ENCODE measurements around the gene MEIOB. TPM values are rescaled to one million over a fixed set of nuclear protein-coding genes. Genes with fewer than 3 reads are reported as not detected.
"Not testable (repeated sequence)": the region's sequence is repeated elsewhere in the genome, so short reads cannot be mapped to it uniquely, and the experiment has no call there.

Gene MEIOB
- total RNA-seq, 1 donor from 2014 or later = not detected

GRCh38 chr16:1877804-1878203 is 5.8 kb upstream of the MEIOB start:
- DNase-seq (ENCODE audit: low spot score) = no peak

DNA sequence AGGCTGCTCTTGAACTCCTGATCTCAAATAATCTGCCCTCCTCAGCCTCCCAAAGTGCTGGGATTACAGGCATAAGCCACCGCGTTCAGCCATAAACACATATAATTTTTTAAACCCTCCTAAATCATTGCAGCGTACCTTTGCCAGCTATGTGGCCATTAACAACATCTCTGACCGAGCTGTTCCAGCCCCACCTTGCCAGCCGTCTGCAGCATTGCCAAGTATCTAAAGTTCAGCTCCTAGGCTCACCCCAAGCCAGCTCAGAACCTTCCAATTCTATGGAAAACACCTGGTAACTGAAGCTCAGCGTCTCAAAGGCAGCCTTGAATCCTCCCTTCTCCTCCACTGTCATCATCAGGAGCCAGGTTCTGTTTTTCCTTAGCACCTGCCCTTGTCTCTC is 5.1 kb upstream of the MEIOB start:
- no peak for DNase-seq (ENCODE audit: low spot score)

- no peak for DNase-seq (ENCODE audit: low spot score)
Observed at GRCh38 chr16:1876468-1876867, 4.5 kb upstream of the MEIOB start.

DNA sequence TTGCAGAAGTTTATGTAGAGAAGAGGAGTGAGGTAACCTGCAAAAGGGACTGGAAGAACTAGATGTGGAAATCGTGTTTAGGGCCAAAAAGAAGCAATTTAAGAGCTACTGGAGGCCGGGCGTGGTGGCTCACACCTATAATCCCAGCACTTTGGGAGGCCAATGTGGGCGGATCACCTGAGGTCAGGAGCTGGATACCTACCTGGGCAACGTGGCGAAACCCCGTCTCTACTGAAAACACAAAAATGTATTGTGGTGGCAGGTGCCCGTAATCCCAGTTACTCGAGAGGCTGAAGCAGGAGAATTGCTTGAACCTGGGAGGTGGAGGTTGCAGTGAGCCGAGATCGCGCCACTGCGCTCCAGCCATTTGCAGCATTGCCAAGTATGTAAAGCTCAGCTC is 4.1 kb upstream of the MEIOB start:
- DNase-seq (ENCODE audit: low spot score) = not testable (repeated sequence)

DNA sequence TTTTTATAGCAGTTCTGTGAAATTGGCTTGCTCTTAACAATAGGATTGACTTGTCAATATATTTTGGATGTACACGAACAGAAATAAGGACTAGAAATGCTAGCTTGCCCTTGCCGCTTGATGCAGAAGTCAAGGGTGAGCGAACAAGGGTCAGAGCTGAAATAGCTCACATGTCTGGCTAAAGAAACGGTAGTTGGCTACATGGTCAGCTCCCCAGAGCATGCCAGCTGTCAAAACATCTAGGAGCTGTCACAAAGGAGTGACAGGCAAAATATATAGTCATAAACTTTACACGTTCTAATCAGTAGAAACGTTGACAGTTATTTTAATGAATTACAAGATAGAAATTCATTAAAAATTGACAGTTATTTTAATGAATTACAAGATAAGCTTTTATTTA is 2.9 kb upstream of the MEIOB start:
- no peak for DNase-seq (ENCODE audit: low spot score)

GRCh38 chr16:1870365-1871082 is 1.4 kb downstream of the MEIOB start:
- no peak for DNase-seq (ENCODE audit: low spot score)

DNA sequence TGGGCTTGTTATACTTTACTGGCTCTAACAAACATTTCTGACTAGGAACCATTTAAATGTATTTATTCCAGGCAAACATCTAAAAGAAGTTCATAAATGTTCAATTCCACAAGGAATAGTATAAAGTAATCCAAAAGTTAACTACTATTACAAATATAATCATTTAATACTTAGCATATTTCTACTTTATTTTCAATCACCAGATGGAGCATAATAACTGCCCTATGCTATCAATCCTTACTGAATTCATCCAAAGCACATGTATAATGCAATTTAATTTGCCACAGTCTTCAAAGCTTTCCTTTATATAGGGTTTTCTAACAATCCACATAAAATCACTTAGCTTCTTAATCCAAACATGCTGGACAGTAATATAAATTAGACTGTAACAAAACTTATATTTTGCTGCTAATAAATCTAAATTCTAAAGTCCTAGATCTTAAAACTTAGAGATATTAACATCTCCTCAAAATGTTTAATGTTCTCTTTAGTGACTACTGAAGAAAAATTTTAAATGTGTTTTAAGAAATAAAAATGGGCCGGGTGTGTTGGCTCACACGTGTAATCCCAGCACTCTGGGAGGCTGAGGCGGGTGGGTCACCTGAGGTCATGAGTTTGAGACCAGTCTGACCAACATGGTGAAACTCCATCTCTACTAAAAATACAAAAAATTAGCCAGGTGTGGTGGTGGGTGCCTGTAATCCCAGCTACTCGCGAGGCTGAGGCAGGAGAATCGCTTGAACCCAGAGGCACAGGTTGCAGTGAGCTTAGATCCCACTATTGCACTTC is 5.9 kb downstream of the MEIOB start:
- DNase-seq (ENCODE audit: low spot score) = no peak

- no peak for DNase-seq (ENCODE audit: low spot score)
Observed at GRCh38 chr16:1863681-1864460, 8.1 kb downstream of the MEIOB start.

DNA sequence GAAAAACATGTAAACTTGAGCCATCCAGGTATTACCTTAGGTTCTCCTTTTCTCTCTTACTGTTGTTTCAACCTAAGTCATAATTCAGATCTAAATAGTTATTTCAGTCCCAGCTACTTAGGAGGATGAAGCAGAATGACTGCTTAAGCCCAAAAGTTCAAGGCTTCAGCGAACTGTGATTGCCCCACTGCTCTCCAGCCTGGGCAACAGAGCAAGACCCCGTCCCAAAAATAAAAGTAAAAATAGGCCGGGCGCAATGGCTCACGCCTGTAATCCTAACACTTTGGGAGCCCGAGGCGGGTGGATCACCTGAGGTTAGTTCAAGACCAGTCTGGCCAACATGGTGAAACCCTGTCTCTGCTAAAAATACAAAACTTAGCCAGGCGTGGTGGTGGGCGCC is 9.6 kb downstream of the MEIOB start:
- no peak for DNase-seq (ENCODE audit: low spot score)

- DNase-seq (ENCODE audit: low spot score) = no peak
Observed at GRCh38 chr16:1861730-1862129, 10.2 kb downstream of the MEIOB start.

DNA sequence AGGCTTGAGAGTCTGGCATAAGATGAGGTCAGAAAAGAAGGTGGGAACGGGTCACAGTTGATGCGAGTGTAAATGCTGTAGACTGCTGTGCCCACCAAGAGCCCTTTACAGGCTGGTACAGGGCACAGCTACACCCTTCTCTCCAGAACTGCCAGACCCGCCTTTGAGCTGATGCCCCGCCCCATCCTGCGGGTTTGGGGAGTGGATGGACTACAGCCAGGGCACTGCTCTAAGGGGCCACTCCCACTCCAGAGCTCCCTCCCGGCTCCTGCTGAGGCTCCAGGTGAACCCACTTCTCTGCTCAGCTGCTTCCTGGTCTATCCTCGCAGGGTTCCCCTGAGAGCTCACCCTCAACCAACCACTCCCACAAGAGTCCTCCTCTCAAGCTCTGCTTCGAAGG is 12.3 kb downstream of the MEIOB start:
- no peak for DNase-seq (ENCODE audit: low spot score)

DNA sequence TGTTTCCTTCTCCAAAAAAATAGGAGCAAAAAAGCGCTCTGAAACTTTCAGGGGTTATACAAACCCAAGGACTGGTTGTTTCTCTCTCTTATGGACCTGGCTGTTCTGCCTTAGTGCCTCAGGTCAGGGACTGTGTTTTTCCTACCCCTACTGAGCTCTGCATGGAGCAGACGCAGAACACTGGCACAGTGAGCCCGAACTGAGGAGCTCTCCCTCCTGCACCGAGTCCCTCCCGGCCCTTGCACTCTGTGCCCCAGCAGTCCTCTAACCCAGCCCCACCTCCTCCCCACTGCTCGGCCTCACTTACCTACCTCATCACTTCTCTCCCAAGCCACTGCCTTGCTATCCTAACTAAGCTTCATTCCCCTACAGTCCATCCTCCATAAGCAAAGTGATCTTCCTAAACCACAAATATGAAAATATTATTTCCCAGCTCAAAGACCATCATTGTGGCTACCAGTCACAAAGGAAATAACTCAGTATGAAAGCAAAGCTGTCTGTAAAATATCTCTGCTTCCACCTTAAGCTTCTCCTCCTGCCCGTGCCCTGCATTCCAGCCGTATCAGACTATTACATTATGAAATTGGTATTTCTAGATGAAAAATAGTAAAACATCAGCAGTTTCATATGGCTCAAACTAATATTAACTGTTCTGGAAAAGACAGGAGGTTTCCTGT is 13.6 kb downstream of the MEIOB start:
- DNase-seq (ENCODE audit: low spot score) = no peak

- no peak for DNase-seq (ENCODE audit: low spot score)
Observed at GRCh38 chr16:1857433-1858097, 14.4 kb downstream of the MEIOB start.

DNA sequence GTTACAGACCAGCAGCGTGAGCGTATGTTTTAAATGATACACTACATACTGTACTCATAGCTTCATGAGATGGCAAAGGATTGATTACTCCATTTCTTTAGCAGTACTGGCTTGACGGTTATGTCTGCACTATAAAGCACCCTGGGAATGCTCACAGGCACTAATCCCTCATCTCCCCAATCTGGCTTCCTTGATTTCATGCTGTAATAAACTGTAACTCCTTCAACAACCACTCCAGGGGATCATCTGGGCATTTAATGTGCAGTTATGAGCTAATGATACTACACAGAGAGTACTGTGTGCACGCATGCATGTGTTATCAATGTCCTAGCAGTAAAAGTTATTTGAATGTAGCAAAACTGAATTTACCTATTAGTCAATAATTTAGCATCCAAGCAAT is 20.2 kb downstream of the MEIOB start:
- DNase-seq (ENCODE audit: low spot score) = no peak

DNA sequence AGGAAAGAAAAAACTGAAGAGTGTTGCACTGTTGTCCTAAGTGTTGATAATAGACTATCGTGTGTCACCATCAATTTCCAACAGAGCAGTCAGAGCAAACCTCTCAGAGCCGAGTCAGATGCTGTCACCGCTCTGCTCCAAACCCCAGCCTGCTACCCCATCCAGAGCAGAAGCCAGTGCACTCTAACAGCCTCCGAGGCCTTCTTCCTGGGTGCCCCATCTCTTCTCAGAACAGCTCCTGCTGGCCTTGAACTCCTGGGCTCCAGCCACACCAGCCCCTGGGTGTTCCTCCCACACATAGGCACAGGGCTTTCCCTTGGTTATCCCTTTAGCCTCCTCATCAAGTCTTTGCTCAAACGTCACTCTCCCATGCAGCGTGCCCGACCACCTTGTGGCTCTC is 21.0 kb downstream of the MEIOB start:
- no peak for DNase-seq (ENCODE audit: low spot score)

DNA sequence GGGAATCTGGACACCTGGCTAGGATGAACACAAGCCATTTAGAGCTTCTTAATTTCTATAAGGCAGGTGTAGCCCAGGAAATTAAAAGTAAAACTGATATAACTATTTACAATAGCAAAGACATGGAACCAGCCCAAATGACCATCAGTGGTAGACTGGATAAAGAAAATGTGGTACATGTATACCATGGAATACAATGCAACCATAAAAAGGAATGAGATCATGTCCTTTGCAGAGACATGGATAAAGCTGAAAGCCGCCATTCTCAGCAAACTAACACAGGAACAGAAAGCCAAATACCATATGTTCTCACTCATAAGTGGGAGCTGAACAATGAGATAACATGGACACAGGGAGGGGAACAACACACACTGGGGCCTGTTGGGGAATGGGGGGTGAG is 25.5 kb downstream of the MEIOB start:
- no peak for DNase-seq (ENCODE audit: low spot score)

GRCh38 chr16:1845985-1846384 is 26.0 kb downstream of the MEIOB start:
- no peak for DNase-seq (ENCODE audit: low spot score)

GRCh38 chr16:1839554-1839953 is 32.4 kb downstream of the MEIOB start:
- no peak for DNase-seq (ENCODE audit: low spot score)

GRCh38 chr16:1834096-1834495 is 37.9 kb downstream of the MEIOB start:
- DNase-seq (ENCODE audit: low spot score) = no peak

- no peak for DNase-seq (ENCODE audit: low spot score)
Observed at GRCh38 chr16:1832838-1833454, 39.0 kb downstream of the MEIOB start.
